GM10847 (cell line): Measurements from ENCODE around the gene TOB1.

Experiments
- POLR2A ChIP-seq: IDR thresholded peaks from 2 replicates; pipeline ENCODE4 v1.6.1; 2011; ENCODE audit not compliant: insufficient read length; ENCODE audit errors: extremely low read depth

Gene TOB1

DNA sequence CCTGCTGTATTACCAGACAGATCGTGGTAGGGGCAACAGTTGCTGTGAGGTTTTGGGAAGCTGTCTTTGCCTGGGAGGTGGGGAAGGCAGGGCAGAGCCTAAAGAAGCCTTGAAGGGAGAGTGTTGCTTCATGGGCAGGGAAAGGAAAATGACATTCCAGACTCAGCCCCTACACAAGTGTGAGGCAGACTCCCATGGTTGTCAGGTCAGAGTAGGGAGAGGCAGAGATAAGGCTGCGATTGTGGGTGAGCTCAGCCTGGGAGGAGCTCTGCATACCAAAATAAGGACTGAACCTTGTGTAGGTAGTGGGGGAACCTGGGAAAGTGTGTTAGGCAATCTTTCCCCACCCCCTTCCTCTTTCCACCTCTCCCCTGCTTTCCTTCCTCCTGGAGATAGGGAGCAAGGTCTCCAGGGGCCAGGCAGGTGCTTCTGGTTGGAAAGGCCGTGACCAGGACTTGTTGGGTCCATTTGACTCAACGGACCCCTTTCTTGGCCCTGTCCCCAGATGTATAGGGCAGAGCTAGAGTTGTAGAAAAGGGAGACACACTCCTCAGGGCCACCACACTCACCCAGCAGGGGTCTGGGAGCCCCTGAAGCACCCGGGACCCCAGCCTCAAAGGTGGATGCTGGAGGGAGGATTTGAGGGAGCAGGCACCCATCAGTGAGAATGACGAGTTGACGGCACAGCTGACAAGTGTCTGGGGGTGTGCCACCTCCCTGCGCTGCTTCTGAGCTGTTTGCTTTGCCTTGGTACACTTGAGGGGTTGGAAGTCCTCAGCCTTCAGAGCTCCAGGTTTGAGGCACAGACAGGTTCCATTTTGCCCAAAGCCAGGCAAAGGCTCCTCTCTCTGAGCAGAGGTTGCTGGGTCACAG is 18.5 kb upstream of the TOB1 start:
- TF ChIP-seq POLR2A = no peak

GRCh38 chr17:50883850-50884438 is 17.8 kb upstream of the TOB1 start:
- no peak for TF ChIP-seq POLR2A

- no peak for TF ChIP-seq POLR2A
Measured at GRCh38 chr17:50882851-50883250, 16.7 kb upstream of the TOB1 start.

GRCh38 chr17:50881182-50881581 is 15.0 kb upstream of the TOB1 start:
- TF ChIP-seq POLR2A = no peak

GRCh38 chr17:50879086-50879485 is 12.9 kb upstream of the TOB1 start:
- TF ChIP-seq POLR2A = no peak

- no peak for TF ChIP-seq POLR2A
Measured at GRCh38 chr17:50877838-50878237, 11.7 kb upstream of the TOB1 start.

DNA sequence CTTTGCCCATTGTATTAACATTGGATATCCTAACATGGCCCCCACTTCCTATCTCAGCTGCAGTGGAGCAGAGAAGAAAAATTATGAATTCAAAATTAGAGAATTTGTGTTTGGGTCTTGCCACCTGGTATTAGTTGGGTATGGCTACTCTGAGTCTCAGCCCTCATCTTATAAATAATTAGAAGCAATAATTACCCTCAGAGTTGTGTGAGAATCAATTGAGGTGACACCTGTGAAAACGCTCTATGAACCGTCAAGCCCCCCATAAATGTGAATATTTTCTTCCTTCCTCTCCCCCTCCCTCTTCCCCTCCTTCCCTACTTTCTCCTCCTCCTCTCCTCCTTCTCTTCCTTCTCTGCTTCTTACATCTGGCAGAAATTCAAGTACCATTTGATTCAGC is 8.9 kb upstream of the TOB1 start:
- TF ChIP-seq POLR2A = no peak

GRCh38 chr17:50872710-50873424 is 6.7 kb upstream of the TOB1 start:
- no peak for TF ChIP-seq POLR2A

DNA sequence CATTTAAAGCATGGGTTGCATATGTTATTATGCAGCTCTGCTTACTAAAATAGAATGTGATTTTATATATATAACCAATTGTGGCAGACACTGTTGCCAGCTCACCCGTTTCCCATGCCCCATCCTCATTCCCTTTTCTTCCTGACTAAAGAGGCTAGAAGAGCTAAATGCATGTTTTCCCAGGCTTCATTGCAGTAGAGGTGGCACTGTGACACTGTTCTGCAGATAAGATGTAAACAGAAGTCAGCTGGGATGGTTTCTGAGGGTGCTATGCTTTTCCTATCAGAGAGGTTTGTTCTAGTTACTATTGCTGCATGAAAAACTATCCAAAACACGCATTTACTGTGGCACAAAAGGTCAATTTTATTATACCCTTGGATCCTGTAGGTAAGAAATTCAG is 5.7 kb upstream of the TOB1 start:
- TF ChIP-seq POLR2A = no peak

- TF ChIP-seq POLR2A = no peak
Measured at GRCh38 chr17:50871364-50871763, 5.2 kb upstream of the TOB1 start.

GRCh38 chr17:50868602-50869001 is 2.4 kb upstream of the TOB1 start:
- TF ChIP-seq POLR2A = no peak

DNA sequence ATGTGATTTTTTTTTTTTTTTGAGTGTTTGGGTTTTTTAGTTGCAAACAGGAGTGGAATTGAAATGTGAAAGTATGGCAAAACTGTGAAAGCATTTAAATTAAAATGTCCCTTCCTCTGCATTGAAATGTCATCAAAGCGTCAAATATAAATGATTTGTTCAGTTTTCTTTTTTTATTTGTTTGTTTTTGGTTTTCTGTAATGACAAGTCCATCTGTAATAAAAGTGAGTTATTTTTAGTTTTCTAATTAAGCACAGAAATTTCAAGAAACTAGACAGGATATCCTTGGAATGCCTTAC is 1.9 kb upstream of the TOB1 start:
- no peak for TF ChIP-seq POLR2A

GRCh38 chr17:50867363-50868139 is 1.4 kb upstream of the TOB1 start:
- peak; percentile 29 for TF ChIP-seq POLR2A

- peak; percentile 15 for TF ChIP-seq POLR2A
Measured at GRCh38 chr17:50866950-50867362, 802 bp upstream of the TOB1 start.

- no peak for TF ChIP-seq POLR2A
Measured at GRCh38 chr17:50865868-50866260, 290 bp downstream of the TOB1 start.

DNA sequence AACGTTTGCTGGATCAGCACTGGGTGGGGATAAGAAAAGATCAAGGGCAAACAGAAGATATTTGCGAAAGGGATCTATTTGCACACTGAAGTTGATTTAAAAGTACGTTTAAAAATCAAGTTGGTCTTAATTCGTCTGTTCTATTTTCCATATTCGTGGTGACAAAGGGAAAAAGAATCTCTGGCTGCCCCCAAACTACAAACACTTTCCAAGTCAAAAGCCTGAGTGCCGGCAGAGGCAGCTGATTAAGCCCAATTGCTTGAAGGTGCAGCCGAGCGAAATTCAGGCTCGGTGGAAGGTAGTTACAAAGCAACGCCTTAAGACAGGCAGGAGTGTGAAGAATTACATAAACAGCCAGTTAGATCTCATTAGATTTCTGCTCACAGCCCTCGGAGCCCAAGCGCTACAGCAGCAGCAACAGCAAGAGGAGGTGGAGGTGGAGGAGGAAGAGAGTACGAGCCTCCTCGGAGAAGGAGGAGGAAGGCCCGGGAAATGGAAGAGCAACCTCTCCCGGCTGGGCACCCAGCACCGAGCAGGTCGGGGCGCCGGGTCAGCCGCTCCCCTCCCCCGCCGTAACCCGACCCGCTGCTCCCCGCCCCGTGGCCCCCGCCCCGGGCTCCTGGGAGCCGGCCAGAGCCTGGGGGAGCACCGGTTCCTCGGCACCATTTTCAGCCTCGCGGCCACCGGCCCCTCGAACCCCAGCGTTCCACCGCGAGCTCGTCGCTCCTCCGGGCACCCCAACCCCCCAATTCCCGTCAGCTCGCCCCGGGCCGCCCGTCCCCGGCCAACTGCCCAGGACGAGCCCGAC is 890 bp downstream of the TOB1 start:
- no peak for TF ChIP-seq POLR2A

GRCh38 chr17:50864747-50865059 is 1.5 kb downstream of the TOB1 start:
- no peak for TF ChIP-seq POLR2A
